Left colon (tissue), 2 donors: Measurements from ENCODE around the gene TMC3. TPM values are rescaled to one million over a fixed set of nuclear protein-coding genes. Genes with fewer than 3 reads are reported as not detected.
A peak's percentile ranks its signal among the peaks of the same experiment; 100 is the strongest.
"Not testable (repeated sequence)": the region's sequence is repeated elsewhere in the genome, so short reads cannot be mapped to it uniquely, and the experiment has no call there.

Source experiments
- ATAC-seq: fragments of 200-7000 bp; cut with Tn5 transposase; one replicate; pipeline ENCODE4 v1.9.1; 2020; ENCODE audit warnings: mild to moderate bottlenecking, moderate library complexity
- DNase-seq, 2 donors: peaks; one replicate each; pipeline ENCODE4 v3.0.0-alpha.2; 2020
- intact Hi-C, 2 donors: fragments of 100-400 bp; cut with DNase I in 1 of 2; cut with micrococcal nuclease in 1 of 2; formaldehyde crosslinking; loops; one replicate each; pipeline versions ENCODE4 v1.11.2 to v1.14.0; 2022; cut with DNase I, micrococcal nuclease
- long read RNA-seq: library from polyadenylated mRNA; unstranded; transcript quantifications from one replicate; pipeline ENCODE4 v2.0.0, GENCODE V29; 2021
- total RNA-seq, 2 donors: library from RNA; stranded (reverse); fragmentation: NEBNext Ultra II Directional; extraction: Animal tissue kit (Norgen Biotek cat#: 25700); gene quantifications; one replicate each; pipeline ENCODE4 v1.2.1, GENCODE V29; 2021
- donor health status: DM: no; HTN: no; CAD: no.
- donor health status: DM: yes; HTN: yes; CAD: no.

Gene TMC3
- not detected for total RNA-seq
- long read RNA-seq = 0 reads

DNA sequence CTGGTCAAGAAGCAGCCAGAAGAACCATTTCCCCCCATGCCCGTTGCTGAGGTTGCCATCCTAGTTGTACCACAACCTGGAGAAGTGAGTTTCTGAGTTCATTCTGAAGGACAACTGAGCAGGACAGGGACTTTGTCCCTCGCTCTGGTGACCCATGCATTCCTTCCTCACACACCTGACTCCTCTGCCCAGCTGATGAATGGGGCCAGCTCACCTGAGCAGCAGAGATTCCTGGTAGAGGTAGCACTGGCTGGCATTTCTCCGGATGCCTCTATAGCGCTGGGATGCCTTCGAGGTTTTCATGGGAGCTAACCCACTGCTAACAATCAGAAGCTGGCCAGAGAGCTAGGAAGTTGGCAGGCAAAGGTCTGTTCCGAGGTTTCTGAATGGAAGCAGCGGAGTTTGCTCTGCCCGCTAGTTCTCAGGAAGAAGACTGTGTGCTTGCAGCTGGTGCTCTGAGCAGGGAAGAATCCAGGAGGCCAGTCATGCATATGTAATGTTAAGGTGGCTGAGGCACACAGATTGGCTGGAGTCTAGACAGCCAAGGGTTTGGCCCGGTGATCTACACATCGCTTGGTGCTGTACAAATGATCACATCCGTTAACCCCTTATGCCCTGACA lies at the start of gene TMC3:
Gene TMC3 (minus strand): TSS at position 439 of the 621 bp plus-strand sequence. CDS start 136 bp downstream, at position 303.
- intact Hi-C loops = no loop called here
- DNase-seq (no peak), ATAC-seq (no peak)

DNA sequence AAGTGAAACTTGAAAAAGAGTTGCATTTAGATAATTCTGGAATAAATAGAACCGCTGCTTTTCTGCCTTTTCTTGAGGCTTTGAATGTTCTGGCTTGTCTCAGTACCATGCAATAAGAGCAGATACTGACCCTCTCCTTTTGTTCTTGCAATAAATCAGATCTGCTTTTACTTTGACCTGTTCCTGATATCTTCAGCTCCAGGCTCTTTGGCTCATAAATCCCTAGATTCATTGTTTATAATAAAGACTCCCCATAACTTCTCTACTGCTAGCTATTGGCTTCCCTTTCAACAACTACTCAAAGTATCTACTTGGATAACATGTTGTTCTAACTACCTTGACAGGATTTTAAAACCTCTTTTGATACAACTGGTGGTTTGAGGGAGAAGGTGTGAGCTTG lies 47.4 kb upstream of the TMC3 start:
- intact Hi-C loops = no loop called here
- ATAC-seq = no peak
- no peak for DNase-seq

DNA sequence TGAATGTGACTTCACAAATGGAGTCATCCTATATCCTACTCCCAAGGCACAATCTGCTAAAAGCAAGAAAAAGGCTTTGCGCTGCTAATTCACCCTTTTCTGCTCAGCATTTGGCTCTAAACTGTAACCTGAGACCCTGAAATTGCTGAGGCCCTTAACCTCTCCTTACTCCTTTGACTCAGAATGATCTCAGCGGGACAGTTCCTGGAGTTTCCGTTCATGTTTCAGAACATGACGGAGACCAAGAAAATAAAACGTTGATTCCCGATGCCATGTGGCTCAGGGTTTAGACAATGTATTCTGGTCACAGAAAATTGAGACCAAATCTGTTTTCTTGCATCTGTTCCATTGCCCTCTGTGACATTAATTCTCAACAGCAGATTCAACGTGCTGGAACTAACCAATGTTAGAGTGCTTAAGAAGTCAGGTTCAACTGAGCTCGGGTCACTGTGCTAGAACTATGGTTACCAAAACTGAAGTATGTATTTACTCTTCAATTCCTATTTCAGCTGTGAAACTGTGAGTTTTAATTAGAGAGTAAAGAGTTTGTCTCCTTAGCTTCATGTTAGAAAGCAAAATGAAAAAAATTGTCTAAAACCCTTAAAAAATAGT lies 45.4 kb upstream of the TMC3 start:
- intact Hi-C loops = no loop called here
- no peak for ATAC-seq
- DNase-seq = no peak

DNA sequence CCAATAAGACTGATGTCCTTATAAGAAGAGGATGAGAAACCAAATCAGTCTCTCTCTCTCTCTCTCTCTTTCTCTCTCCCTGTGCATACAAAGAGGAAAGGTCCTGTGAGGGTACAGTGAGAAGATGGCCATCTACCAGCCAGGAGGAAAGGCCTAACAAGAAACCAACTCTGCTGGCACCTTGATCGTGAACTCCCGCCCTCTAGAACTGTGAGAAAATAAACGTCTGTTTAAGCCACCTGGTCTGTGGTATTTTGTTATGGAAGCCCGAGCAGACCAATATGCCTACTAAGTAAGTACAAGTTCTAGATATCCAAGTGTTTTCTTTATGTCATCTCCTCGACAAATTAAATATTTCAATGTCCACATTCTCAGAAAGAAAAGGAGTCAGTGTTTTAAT lies 44.9 kb upstream of the TMC3 start:
- ATAC-seq (no peak), DNase-seq (no peak)
- intact Hi-C loops = no loop called here

DNA sequence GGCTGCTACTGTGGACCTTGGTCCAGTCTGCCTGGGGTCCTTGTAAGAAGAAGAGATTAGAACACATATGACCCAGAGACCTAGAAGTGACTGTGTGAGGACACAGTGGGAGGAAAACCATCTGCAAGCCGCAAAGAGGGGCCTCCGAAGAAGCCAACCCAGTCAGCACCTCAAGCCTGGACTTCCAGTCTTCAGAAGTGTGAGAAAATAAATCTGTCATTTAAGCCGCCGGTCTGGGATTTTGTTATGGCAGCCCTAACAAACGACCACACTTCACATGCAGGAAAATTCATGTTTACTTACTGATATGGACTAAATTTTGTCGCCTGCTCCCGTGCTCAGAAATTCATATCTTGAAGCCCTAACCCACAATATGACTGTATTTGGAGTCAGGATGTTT lies 44.4 kb upstream of the TMC3 start:
- DNase-seq (no peak), ATAC-seq (no peak)
- intact Hi-C loops = no loop called here

DNA sequence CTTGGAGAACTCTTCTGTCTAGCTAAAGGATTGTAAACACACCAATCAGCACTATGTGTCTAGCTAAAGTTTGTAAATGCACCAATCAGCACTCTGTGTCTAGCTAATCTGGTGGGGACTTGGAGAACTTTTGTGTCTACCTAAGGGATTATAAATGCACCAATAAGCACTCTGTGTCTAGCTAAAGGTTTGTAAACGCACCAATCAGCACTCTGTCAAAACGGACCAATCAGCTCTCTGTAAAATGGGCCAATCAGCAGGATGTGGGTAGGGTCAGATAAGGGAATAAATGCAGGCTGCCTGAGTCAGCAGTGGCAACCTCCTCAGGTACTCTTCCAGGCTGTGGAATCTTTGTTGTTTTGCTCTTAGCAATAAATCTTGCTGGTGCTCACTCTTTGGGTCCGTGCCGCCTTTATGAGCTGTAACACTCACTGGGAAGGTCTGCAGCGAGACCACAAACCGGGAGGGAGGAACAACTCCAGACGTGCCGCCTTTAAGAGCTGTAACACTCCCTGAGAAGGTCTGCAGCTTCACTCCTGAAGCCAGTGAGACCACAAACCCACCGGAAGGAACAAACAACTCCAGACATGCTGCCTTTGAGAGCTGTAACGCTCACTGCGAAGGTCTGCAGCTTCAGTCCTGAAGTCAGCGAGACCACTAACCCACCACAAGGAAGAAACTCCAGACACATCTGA lies 40.4 kb upstream of the TMC3 start:
- intact Hi-C loops, DNase-seq, ATAC-seq: not testable (repeated sequence)

DNA sequence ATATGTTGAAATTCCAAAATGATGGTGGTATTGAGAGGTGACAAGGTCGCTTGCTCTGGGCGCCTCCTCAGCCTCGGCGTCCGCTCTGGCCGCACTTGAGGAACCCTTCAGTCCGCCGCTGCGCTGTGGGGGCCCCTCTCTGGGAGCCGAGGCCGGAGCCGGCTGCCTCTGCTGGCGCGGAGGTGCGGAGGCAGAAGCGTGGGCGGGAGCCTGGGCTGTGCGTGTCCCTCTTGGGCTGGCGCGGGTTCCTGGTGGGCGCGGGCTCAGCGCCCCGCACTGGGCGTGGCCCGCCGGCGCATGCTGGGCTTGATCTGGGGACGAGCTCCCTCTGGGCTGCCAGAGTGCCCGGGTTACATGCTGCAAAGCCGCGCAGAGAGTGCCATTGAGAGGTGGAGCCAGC lies 39.8 kb upstream of the TMC3 start:
- intact Hi-C loops = no loop called here
- ATAC-seq = no peak
- no peak for DNase-seq

DNA sequence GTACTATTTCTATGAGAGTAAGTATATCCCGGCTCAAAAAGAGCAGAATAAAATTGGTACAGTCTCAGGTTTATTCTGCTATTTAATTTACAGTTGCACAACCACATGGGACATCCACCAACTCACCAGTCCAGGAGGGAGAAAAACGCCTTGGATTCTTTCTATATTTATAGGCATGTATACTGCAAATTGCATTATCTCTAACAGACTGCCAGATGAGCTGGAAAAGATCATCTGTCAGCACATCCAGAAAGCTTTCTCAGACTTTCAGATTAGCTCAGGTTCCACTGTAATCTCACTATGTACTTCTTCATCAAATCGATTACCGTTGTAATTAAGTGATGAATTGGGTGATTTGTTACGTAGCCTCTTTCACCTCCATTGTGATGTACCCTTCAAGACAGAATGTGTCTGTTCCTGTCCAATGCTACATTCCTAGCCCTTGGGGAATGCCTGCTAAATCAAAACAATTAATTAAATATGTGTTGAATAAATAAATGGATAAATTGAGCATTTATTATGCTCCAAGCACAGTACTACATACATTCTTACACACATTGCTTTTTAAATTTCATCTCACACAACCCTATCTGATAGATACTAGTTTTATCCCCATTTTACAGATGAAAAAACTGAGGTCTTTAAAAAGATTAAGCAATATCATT lies 38.1 kb upstream of the TMC3 start:
- ATAC-seq (no peak), DNase-seq (no peak)
- intact Hi-C loops = no loop called here

DNA sequence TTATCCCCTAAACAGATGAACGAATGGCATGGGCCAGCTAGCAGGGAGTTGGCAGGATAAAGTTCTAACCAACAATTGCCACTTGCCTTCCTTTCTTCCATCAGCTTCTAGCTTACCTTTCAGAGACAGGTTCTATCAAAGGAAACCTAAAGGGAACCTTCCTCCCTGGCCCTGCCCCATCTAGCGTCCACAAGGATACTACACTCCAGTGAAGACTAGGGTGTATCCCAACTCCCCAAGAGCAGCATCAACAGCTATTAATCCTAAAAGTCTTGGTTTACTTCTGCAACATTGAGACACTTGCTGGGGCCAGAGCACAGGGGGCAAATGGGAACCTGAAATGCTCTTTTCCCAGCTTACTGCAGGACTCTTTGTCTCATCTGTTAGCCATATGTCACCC lies 37.0 kb upstream of the TMC3 start:
- DNase-seq (no peak), ATAC-seq (no peak)
- intact Hi-C loops = no loop called here

DNA sequence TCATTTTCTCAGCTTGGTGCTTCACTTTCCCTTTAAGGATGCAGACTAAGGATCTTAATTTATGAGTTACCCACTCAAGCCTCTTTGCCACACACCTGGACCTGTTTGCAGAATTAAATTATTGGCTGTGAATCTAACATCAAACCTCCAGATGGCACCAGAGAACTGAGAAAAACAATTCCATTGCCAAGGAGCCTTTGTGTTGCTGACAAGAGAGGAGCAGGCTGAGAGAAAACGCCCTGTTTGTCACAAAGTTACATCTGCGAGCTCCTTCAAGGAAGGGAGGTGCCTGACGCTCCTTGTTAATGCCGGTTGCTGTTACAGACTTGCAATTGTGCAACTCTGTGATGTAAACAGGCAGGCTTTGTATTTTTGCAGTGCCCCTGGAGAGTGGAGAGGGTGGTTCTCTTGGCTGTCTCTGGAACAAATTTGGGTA lies 36.3 kb upstream of the TMC3 start:
- ATAC-seq (peak; percentile 89), DNase-seq (peak in 1 of 2 donors; percentile 40)
- intact Hi-C loops = no loop called here

DNA sequence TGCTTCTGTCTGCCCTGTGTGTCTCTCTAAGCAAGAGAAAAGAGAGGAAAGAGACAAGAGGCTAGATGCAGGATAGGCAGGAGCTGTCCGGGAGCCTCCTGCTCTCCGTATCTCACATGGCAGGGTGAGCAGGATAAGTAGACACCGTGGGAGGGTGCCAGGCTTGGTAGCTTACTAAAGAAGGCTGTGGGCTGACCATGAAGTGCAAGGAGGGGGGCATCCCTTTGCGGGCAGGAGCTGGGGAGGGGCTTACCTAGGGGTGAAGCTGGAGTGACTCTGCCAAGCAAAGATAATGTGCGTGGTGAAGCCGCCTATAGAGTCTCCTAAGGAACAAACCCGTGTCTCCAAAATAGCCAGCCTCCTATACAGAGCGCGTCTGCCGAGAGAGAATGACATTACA lies 33.7 kb upstream of the TMC3 start:
- intact Hi-C loops = loop anchor here in 1 of 2 donors (10.0 kb wide), 1 partner anchor 303 kb away; no protein-coding TSS in a partner anchor
- ATAC-seq = no peak
- no peak for DNase-seq

DNA sequence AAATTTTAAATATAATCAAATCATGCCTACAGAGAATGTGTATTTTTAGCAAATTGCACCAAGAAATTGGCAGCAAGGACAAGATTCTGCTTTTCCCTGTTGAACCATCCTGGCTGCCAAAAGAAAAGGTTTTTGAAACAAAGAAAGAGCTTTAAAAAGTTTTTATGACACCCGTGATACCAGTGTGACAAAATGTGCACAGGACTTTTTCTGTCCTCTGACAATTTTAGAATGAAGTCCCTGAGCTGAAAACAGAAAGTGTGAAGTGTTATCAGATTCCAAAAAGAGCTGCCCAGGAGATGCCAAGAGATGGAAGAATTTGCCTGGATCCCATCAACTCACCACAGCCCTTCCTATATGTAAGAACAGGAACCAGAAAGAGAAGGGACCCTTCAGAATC lies 33.2 kb upstream of the TMC3 start:
- intact Hi-C loops = loop anchor here in 1 of 2 donors (10.0 kb wide), 1 partner anchor 302 kb away; no protein-coding TSS in a partner anchor
- no peak for DNase-seq
- no peak for ATAC-seq

DNA sequence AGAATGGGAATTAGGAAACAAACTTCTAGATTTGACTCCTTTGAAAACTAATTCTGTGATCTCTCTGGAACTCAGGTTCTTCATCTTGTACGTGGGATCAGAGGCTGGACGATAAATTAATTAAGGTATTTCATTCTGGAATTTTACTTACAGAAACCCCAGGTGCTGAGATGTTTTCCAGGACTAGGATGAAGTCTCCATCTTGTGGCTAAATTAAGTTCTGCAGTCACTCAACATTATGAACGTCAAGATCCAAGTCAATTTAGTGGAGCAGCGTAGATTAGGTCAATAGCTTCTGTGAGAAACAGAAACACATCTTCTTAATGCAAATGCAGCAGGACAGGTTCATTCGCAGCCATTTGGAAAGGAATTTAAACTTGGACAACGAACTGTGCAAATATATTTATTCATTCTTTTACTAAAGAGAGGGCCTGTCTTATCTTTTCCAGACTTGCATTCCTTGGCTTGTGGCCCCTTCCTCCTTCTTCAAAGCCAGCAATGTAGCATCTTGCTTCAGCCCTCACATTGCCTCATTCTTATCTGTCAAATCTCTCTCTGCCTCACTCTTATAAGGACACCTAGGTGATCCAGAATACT lies 26.7 kb upstream of the TMC3 start:
- intact Hi-C loops = loop anchor here in 1 of 2 donors (10.0 kb wide), 1 partner anchor 296 kb away; no protein-coding TSS in a partner anchor
- no peak for DNase-seq
- ATAC-seq = peak; percentile 54

DNA sequence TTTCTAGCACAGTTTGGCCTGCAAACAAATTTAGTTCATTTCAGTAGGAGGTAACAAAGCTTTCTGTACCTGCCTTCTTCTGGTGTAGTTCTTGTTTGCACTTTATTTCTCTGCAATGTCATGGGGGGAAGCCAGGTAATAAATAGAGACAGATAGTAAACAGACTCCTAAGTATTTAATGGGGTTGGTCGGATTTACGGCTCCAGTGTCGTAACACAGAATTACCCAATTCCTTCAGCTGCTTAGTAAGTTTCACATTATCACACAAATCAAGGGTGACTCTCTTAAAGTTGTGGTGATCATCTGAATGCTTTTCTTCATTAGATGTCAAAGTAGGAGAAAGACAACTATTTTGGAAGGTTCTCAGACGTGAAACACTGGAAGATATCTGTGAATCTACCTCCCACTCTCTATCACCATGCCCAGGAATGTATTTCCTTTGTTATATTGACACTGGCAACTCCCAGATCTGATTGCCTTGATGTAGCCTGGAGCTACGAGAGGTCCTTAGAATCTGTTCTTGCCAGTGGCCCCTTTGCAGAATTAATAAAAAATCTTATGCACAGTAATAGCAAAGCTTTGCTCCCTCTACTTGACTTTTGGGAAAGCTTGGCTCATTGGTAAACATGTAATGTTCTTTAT lies 25.0 kb upstream of the TMC3 start:
- intact Hi-C loops = loop anchor here (5.0 to 10.0 kb wide), 2 partner anchors 114 to 122 kb away; no protein-coding TSS in a partner anchor
- DNase-seq (no peak), ATAC-seq (peak; percentile 87)

DNA sequence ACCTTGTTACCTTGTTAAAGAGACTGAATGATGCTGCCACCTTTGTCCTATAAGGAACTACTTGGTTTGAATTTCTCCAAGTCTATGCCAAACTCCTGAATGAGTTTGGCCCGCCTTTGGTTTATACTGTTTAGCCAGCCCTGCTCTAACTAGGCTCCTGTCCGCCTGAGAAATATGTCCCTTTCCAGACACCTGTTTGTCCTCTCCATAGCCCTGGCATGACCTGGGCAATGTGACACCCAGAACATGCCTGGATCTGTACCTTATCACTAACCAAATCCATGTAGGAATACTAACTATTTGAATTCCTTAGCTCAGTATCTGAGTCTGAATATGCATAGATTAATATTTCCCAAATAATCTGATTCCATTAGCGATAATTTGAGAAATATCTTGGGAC lies 24.4 kb upstream of the TMC3 start:
- ATAC-seq (peak; percentile 50), DNase-seq (no peak)
- intact Hi-C loops = loop anchor here (5.0 to 10.0 kb wide), 2 partner anchors 114 to 121 kb away; no protein-coding TSS in a partner anchor

DNA sequence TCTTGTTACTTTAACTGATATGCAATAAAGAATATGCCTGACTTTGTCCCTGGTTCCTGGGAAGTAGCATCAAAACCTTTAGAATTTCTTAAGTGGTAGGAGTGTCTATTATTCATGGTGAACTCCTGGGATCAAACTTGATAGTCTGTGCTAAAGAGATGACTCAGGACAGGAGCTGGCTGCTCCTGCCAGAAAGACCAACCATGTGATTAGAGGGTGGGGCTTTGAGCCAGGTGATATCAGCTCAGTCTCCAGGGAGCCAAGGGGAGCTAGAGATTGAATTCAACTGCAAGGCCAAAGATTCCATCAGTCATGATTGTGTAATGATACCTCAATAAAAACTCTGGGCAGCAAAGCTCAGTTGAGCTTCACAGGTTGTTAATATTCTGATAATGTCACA lies 20.6 kb upstream of the TMC3 start:
- no peak for DNase-seq
- intact Hi-C loops = loop anchor here (5.0 to 10.0 kb wide), 2 partner anchors 110 to 117 kb away; no protein-coding TSS in a partner anchor
- peak; percentile 85 for ATAC-seq

DNA sequence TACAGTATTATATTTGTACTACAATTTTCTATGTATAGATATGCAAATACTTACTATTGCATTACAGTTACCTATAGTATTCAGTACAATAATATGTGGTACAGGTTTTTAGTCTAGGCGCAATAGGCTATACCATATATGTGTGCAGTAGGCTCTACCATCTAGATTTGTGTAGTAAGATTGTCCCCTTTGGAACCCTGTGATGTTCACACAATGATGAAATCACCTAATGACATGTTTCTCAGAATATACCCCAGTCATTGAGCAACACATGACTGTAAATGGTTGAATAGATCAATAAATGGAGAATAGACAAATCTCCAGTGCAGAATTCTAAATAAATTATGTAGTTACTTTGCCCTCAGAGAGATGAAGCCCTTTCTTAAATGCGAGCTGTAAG lies 17.6 kb upstream of the TMC3 start:
- DNase-seq = no peak
- ATAC-seq = no peak
- intact Hi-C loops = loop anchor here in 1 of 2 donors (10.0 kb wide), 1 partner anchor 107 kb away; no protein-coding TSS in a partner anchor

DNA sequence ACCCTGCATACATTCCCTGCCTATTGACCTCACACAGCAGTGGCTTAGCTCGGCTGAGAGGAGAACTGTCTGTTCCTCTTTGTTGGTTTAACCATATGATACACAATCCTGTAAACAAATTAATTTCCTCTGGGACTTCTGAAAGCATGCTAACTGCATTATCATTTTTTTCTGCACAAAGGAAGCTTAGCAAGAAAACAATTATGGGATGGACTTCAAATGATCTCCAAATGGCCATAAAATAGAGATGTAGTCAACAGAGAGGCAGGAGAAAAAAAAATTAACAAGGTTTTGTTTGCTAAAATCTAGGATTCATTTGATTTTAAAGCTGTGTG lies 14.4 kb upstream of the TMC3 start:
- intact Hi-C loops = no loop called here
- DNase-seq = no peak
- ATAC-seq = no peak
